Measurements from ENCODE around the gene DCTD.

GRCh38 chr4:182960746-182961145 lies 43.6 kb upstream of the DCTD start:
- TF ChIP-seq CTCF (conservative IDR thresholded peaks at IDR 0.05; ENCODE audit: low read depth, low read length): no peak
- TF ChIP-seq EZH2 (IDR thresholded peaks at IDR 0.05; ENCODE audit: borderline replicate concordance, low read depth, low read length, poor library complexity, severe bottlenecking): no peak
